ENCODE data around the gene C1orf159. TPM values are rescaled to one million over a fixed set of nuclear protein-coding genes. Genes with fewer than 3 reads are reported as not detected.
"Not testable (repeated sequence)": the region's sequence is repeated elsewhere in the genome, so short reads cannot be mapped to it uniquely, and the experiment has no call there.

The C1orf159 gene
- total and polyA plus RNA-seq, 2 experiments from 2014 or later, result 7.1 to 25.1 TPM

DNA sequence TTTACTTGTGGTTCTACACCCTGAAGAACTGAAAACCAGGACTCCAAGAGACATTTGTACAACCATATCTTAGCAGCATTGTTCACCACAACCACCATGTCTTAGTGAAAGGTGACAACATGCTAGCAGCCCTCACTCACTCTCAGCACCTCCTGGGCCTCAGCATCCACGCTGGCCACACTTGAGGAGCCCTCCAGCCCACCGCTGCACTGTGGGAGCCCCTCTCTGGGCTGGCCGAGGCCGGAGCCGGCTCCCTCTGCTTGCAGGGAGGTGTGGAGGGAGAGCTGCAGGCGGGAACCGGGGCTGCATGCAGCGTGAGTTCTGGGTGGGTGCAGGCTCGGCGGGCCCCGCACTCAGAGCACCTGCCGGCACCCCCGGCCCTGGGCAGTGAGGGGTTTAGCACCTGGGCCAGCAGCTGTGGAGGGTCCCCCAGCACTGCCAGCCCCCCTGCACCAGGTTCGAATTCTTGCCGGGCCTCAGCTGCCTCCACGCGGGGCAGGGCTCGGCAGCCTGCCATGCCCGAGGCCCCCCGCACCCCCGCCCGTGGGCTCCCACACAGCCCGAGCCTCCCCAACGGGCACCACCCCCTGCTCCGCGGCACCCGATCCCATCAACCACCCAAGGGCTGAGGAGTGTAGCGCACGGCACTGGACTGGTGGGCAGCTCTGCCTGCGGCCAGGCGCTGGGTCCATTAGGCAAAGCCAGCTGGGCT, 9.2 kb downstream of the C1orf159 start:
- DNase-seq (ENCODE audit: low spot score), result no peak

GRCh38 chr1:1104152-1104551, 11.7 kb downstream of the C1orf159 start:
- not testable (repeated sequence) for H3K4me2 ChIP-seq; H3K27me3 ChIP-seq; H3K4me1 ChIP-seq (ENCODE audit: insufficient read depth); H4K20me1 ChIP-seq (ENCODE audit: insufficient read depth, poor library complexity, severe bottlenecking); H3K36me3 ChIP-seq (replicated peaks; ENCODE audit: insufficient read depth, low read depth); H3K4me3 ChIP-seq; H3K9me3 ChIP-seq (ENCODE audit: low read depth); H3K79me2 ChIP-seq; H3K27ac ChIP-seq; H2AFZ ChIP-seq; H3K9me2 ChIP-seq (replicated peaks; ENCODE audit: insufficient read depth); DNase-seq (ENCODE audit: low spot score)
- 91% methylated on average over 6 of the region's 6 CpGs for WGBS (ENCODE audit: low lambda C conversion rate, missing lambda C conversion rate)

More for the DNA sequence above, 9.2 kb downstream of the C1orf159 start:
- H3K9me2 ChIP-seq (replicated peaks; ENCODE audit: insufficient read depth), result no peaks in the 10 kb centered on the region
- H3K4me2 ChIP-seq, result no peak overlapping the region
- H3K4me1 ChIP-seq (ENCODE audit: insufficient read depth), result no peaks in the 10 kb centered on the region
- H3K79me2 ChIP-seq, result peaks cover 18% of the 10 kb centered on the region
- no peak overlapping the region for H2AFZ ChIP-seq
- H3K27me3 ChIP-seq, result no peaks in the 10 kb centered on the region
- TF ChIP-seq CTCF (IDR thresholded peaks at IDR 0.05; ENCODE audit: poor library complexity) (no peak), EZH2phosphoT487 (IDR thresholded peaks at IDR 0.05; ENCODE audit: low read depth, severe bottlenecking, unreplicated experiment) (no peak), EZH2 (IDR thresholded peaks at IDR 0.05; ENCODE audit: borderline replicate concordance) (no peak)
- no peak overlapping the region for H3K27ac ChIP-seq
- H3K9me3 ChIP-seq (ENCODE audit: low read depth), result no peaks in the 10 kb centered on the region
- H3K4me3 ChIP-seq, result no peak overlapping the region
- no peaks in the 10 kb centered on the region for H4K20me1 ChIP-seq (ENCODE audit: insufficient read depth, poor library complexity, severe bottlenecking)
- 98% methylated on average over 16 of the region's 31 CpGs for WGBS (ENCODE audit: low lambda C conversion rate, missing lambda C conversion rate)
- H3K36me3 ChIP-seq (replicated peaks; ENCODE audit: insufficient read depth, low read depth), result no peaks in the 10 kb centered on the region

DNA sequence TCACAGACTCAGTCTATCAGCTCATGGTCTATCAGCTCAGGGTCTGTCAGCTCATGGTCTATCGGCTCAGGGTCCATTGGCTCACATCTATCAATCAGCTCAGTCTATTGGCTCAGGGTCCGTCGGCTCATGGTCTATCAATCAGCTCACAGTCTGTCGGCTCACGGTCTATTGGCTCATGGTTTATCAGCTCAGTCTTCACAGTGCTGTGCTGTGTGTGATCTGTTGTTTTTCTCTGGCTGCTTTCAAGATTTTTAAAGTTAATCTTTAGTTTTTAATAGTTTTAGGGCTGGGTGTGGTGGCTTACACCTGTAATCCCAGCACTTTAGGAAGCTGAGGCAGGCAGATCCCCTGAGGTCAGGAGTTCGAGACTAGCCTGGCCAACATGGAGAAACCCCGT, 14.4 kb downstream of the C1orf159 start:
- Histone ChIP-seq H3K36me3 (replicated peaks; ENCODE audit: insufficient read depth, low read depth) (no peaks in the 10 kb centered on the region), H3K9me2 (replicated peaks; ENCODE audit: insufficient read depth) (no peaks in the 10 kb centered on the region), H3K4me1 (ENCODE audit: insufficient read depth) (no peaks in the 10 kb centered on the region), H4K20me1 (ENCODE audit: insufficient read depth, poor library complexity, severe bottlenecking) (no peaks in the 10 kb centered on the region), H2AFZ (no peak overlapping the region), H3K9me3 (ENCODE audit: low read depth) (no peaks in the 10 kb centered on the region), H3K4me2 (no peak overlapping the region), H3K27me3 (no peaks in the 10 kb centered on the region), H3K4me3 (no peak overlapping the region), H3K27ac (no peak overlapping the region), H3K79me2 (peaks cover 6% of the 10 kb centered on the region)
- TF ChIP-seq EZH2 (IDR thresholded peaks at IDR 0.05; ENCODE audit: borderline replicate concordance), result no peak
- TF ChIP-seq CTCF (IDR thresholded peaks at IDR 0.05; ENCODE audit: poor library complexity), result no peak
- TF ChIP-seq EZH2phosphoT487 (IDR thresholded peaks at IDR 0.05; ENCODE audit: low read depth, severe bottlenecking, unreplicated experiment), result no peak
- DNase-seq (ENCODE audit: low spot score), result no peak
- WGBS (ENCODE audit: low lambda C conversion rate, missing lambda C conversion rate), result 97% methylated on average over 7 of the region's 7 CpGs

GRCh38 chr1:1100296-1100695, 15.6 kb downstream of the C1orf159 start:
- Histone ChIP-seq H3K4me3 (no peak overlapping the region), H3K4me2 (no peak overlapping the region), H3K4me1 (ENCODE audit: insufficient read depth) (no peaks in the 10 kb centered on the region), H3K9me2 (replicated peaks; ENCODE audit: insufficient read depth) (no peaks in the 10 kb centered on the region), H3K27me3 (no peaks in the 10 kb centered on the region), H3K27ac (no peak overlapping the region), H2AFZ (no peak overlapping the region), H3K9me3 (ENCODE audit: low read depth) (no peaks in the 10 kb centered on the region), H3K36me3 (replicated peaks; ENCODE audit: insufficient read depth, low read depth) (no peaks in the 10 kb centered on the region), H3K79me2 (no peaks in the 10 kb centered on the region), H4K20me1 (ENCODE audit: insufficient read depth, poor library complexity, severe bottlenecking) (no peaks in the 10 kb centered on the region)
- 98% methylated on average over 11 of the region's 11 CpGs for WGBS (ENCODE audit: low lambda C conversion rate, missing lambda C conversion rate)
- TF ChIP-seq EZH2phosphoT487 (IDR thresholded peaks at IDR 0.05; ENCODE audit: low read depth, severe bottlenecking, unreplicated experiment) (no peak), CTCF (IDR thresholded peaks at IDR 0.05; ENCODE audit: poor library complexity) (no peak), EZH2 (IDR thresholded peaks at IDR 0.05; ENCODE audit: borderline replicate concordance) (no peak)
- DNase-seq (ENCODE audit: low spot score), result no peak
